LHCN-M2 (cell line): Measurements from ENCODE around the gene DDX59. TPM values are rescaled to one million over a fixed set of nuclear protein-coding genes. Genes with fewer than 3 reads are reported as not detected.
A peak's percentile ranks its signal among the peaks of the same experiment; 100 is the strongest.
"Not testable (repeated sequence)": the region's sequence is repeated elsewhere in the genome, so short reads cannot be mapped to it uniquely, and the experiment has no call there.

Experiments
- DNase-seq: peaks from one replicate; pipeline ENCODE4 v3.0.0-alpha.2; 2012; ENCODE audit warnings: low read depth
- total RNA-seq: library from RNA; depleted of rRNA; stranded (reverse); fragments of >200 nt; gene quantifications from 2 replicates; pipeline ENCODE4 v1.2.3, GENCODE V29; 2014; rRNA removed

Gene DDX59
- total RNA-seq, 1 experiment from 2014 or later: 21.2 TPM

GRCh38 chr1:200630515-200630899 is 39.2 kb downstream of the DDX59 start:
- DNase-seq: not testable (repeated sequence)

- no peak for DNase-seq
Observed at GRCh38 chr1:200629876-200630514, 39.7 kb downstream of the DDX59 start.

- DNase-seq: no peak
Observed at GRCh38 chr1:200628223-200628881, 41.4 kb downstream of the DDX59 start.

GRCh38 chr1:200627575-200628222 is 42.0 kb downstream of the DDX59 start:
- DNase-seq: no peak

- no peak for DNase-seq
Observed at GRCh38 chr1:200626853-200627534, 42.7 kb downstream of the DDX59 start.

- DNase-seq: peak; percentile 57
Observed at GRCh38 chr1:200625381-200625824, 44.3 kb downstream of the DDX59 start.

- no peak for DNase-seq
Observed at GRCh38 chr1:200624679-200625335, 44.9 kb downstream of the DDX59 start.

GRCh38 chr1:200620273-200621131 is 49.2 kb downstream of the DDX59 start, which contains the start of gene KIF14:
KIF14 (minus strand) TSS chr1:200620751; CDS start chr1:200618723, 2,028 bp downstream.
- DNase-seq: peak; percentile 91

GRCh38 chr1:200619894-200620272 is 49.8 kb downstream of the DDX59 start:
- no peak for DNase-seq

- DNase-seq: peak; percentile 64
Observed at GRCh38 chr1:200610846-200611245, 58.9 kb downstream of the DDX59 start.

GRCh38 chr1:200602632-200603031 is 67.1 kb downstream of the DDX59 start:
- DNase-seq: no peak

Other genes starting within 250 kb of the DDX59 start
- 27.1 and 29.7 TPM in 2 replicates for gene KIF14, start 49.2 kb downstream of the DDX59 start, total RNA-seq
- gene CAMSAP2, start 69.0 kb upstream of the DDX59 start, total RNA-seq: 30.8 and 35.2 TPM in 2 replicates
- gene GPR25, start 203.1 kb upstream of the DDX59 start, total RNA-seq: not detected in 2 replicates
- 0.63 and 1.5 TPM in 2 replicates for gene INAVA, start 225.0 kb upstream of the DDX59 start, total RNA-seq